Measurements from ENCODE around the gene TMEM106C. TPM values are rescaled to one million over a fixed set of nuclear protein-coding genes. Genes with fewer than 3 reads are reported as not detected.

TMEM106C gene
- total and polyA plus RNA-seq, 2 of the 13 experiments (the other 11 are each of a cell fraction or from before 2014, with no cell fraction given): 132 to 192 TPM

DNA sequence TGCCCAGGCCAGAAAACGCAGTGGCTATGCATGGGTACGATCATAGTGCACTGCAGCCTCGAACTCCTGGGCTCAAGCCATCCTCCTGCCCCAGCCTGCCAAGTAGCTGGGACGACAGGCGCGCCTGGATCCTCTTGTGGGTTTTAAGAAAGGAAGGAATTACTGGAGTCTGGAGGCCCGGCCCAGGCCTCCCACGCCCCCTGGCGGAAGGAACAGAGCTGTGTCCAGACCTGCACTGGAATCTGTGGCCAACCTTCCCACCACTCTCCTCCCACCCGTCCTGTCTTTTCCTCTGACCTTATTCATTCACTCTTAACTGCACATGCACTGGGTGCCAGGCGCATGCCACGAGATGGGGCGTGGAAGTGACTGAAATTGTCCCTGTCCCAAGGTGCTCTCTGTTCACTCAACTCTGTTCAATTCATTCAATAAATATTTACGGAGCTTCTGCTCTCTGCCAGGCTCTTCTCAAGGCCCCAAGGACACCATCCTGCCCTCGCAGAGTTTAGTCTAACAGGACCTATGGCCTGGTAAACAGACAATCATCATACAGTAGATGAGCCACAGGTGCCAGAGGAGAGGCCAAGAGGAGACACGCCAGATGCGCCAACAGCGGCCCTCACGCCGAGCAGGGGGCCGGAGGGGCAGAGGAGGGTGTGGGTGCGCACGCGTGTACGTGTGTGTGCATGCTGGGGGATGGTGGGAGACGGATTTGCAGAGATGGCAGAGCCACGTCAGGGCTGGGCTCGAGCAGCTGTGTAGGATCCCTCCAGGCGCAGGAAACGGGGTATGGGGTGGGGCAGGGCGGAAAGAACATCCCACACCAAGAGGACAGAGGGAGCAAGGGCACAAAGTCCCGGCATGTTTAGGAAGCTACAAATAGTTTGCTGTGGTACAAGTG, 13.7 kb upstream of the TMEM106C start (continued):
- TF ChIP-seq, protein P1, sequence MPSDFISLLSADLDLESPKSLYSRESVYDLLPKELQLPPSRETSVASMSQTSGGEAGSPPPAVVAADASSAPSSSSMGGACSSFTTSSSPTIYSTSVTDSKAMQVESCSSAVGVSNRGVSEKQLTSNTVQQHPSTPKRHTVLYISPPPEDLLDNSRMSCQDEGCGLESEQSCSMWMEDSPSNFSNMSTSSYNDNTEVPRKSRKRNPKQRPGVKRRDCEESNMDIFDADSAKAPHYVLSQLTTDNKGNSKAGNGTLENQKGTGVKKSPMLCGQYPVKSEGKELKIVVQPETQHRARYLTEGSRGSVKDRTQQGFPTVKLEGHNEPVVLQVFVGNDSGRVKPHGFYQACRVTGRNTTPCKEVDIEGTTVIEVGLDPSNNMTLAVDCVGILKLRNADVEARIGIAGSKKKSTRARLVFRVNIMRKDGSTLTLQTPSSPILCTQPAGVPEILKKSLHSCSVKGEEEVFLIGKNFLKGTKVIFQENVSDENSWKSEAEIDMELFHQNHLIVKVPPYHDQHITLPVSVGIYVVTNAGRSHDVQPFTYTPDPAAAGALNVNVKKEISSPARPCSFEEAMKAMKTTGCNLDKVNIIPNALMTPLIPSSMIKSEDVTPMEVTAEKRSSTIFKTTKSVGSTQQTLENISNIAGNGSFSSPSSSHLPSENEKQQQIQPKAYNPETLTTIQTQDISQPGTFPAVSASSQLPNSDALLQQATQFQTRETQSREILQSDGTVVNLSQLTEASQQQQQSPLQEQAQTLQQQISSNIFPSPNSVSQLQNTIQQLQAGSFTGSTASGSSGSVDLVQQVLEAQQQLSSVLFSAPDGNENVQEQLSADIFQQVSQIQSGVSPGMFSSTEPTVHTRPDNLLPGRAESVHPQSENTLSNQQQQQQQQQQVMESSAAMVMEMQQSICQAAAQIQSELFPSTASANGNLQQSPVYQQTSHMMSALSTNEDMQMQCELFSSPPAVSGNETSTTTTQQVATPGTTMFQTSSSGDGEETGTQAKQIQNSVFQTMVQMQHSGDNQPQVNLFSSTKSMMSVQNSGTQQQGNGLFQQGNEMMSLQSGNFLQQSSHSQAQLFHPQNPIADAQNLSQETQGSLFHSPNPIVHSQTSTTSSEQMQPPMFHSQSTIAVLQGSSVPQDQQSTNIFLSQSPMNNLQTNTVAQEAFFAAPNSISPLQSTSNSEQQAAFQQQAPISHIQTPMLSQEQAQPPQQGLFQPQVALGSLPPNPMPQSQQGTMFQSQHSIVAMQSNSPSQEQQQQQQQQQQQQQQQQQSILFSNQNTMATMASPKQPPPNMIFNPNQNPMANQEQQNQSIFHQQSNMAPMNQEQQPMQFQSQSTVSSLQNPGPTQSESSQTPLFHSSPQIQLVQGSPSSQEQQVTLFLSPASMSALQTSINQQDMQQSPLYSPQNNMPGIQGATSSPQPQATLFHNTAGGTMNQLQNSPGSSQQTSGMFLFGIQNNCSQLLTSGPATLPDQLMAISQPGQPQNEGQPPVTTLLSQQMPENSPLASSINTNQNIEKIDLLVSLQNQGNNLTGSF (CRISPR knock-in tag; IDR thresholded peaks at IDR 0.05): no peak
- TF ChIP-seq, protein P2, sequence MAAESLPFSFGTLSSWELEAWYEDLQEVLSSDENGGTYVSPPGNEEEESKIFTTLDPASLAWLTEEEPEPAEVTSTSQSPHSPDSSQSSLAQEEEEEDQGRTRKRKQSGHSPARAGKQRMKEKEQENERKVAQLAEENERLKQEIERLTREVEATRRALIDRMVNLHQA (CRISPR knock-in tag; IDR thresholded peaks at IDR 0.05): no peak
- TF ChIP-seq, protein P3, sequence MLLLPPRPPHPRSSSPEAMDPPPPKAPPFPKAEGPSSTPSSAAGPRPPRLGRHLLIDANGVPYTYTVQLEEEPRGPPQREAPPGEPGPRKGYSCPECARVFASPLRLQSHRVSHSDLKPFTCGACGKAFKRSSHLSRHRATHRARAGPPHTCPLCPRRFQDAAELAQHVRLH (CRISPR knock-in tag; IDR thresholded peaks at IDR 0.05; ENCODE audit: borderline replicate concordance, low read depth): peak; percentile 46; the same call in 1 of the 2 replicates
- TF ChIP-seq NCOA1 (CRISPR knock-in tag; IDR thresholded peaks at IDR 0.05) (no peak), GATAD2A (CRISPR knock-in tag; IDR thresholded peaks at IDR 0.05) (peak; percentile 17; the same call in 1 of the 2 replicates), PRPF4 (IDR thresholded peaks at IDR 0.05; ENCODE audit: low read depth, low read length, poor library complexity, severe bottlenecking) (no peak), ZNF790 (CRISPR knock-in tag; IDR thresholded peaks at IDR 0.05; ENCODE audit: borderline replicate concordance) (no peak), STAG1 (CRISPR knock-in tag; IDR thresholded peaks at IDR 0.05) (peak; percentile 75), SIN3A (IDR thresholded peaks at IDR 0.05; ENCODE audit: borderline replicate concordance, low read depth, low read length) (peak; percentile 6; the same call in 1 of the 2 replicates), JARID2 (CRISPR knock-in tag; IDR thresholded peaks at IDR 0.05; ENCODE audit: insufficient replicate concordance) (no peak), POGZ (CRISPR knock-in tag; IDR thresholded peaks at IDR 0.05) (no peak), FIP1L1 (IDR thresholded peaks at IDR 0.05; ENCODE audit: borderline replicate concordance, insufficient read depth, low read depth, low read length) (no peak), RFX5 (IDR thresholded peaks at IDR 0.05; ENCODE audit: low read depth, low read length) (no peak), ZMYM4 (CRISPR knock-in tag; IDR thresholded peaks at IDR 0.05) (peak; percentile 55; the same call in 1 of the 2 replicates), ZNF614 (CRISPR knock-in tag; IDR thresholded peaks at IDR 0.05; ENCODE audit: borderline replicate concordance) (peak; percentile 73), ARNTL (CRISPR knock-in tag; IDR thresholded peaks at IDR 0.05) (peak; percentile 71), SMC3 (IDR thresholded peaks at IDR 0.05; ENCODE audit: low read length) (peak; percentile 50), ZNF552 (CRISPR knock-in tag; IDR thresholded peaks at IDR 0.05; ENCODE audit: borderline replicate concordance) (no peak), CHCHD3 (CRISPR knock-in tag; IDR thresholded peaks at IDR 0.05) (no peak), SRSF9 (IDR thresholded peaks at IDR 0.05; ENCODE audit: borderline replicate concordance, insufficient read depth, low read depth, low read length, poor library complexity, severe bottlenecking) (no peak), ZKSCAN8 (CRISPR knock-in tag; IDR thresholded peaks at IDR 0.05; ENCODE audit: borderline replicate concordance) (no peak), SPEN (CRISPR knock-in tag; IDR thresholded peaks at IDR 0.05; ENCODE audit: low read depth) (peak; percentile 59)
- TF ChIP-seq, protein P4, sequence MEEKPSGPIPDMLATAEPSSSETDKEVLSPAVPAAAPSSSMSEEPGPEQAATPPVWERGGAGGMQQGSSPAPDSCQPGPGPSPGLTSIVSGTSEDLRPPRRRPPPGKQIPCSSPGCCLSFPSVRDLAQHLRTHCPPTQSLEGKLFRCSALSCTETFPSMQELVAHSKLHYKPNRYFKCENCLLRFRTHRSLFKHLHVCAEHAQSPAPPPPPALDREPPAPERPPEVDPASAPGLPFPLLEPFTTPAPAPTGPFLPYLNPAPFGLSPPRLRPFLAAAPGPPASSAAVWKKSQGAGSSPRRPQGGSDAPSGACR (CRISPR knock-in tag; IDR thresholded peaks at IDR 0.05): peak; percentile 37; the same call in 1 of the 2 replicates

Measured in HepG2 (cell line).